SU-DHL-6 (cell line): ENCODE data around the gene CCL5.

ENCODE experiments used
- H2AFZ ChIP-seq: fragments of 200-600 bp; sonication (generic); 2 replicates; pipeline ENCODE4 v1.6.1; 2014; ENCODE audit warnings: low read depth, mild to moderate bottlenecking, moderate library complexity, mixed read lengths, antibody characterized with exemption, low read length; ENCODE audit not compliant: severe bottlenecking
- H3F3A ChIP-seq: fragments of 200-600 bp; shearing (Covaris generic); 2 replicates; pipeline ENCODE4 v1.6.0; 2016; ENCODE audit warnings: antibody characterized with exemption, mild to moderate bottlenecking; ENCODE audit not compliant: insufficient read depth
- H3K27ac ChIP-seq: fragments of 200-600 bp; sonication (generic); 2 replicates; pipeline ENCODE4 v1.5.1; 2016; ENCODE audit warnings: low read depth, mild to moderate bottlenecking, low read length, moderate library complexity, mixed read lengths
- H3K27me3 ChIP-seq: fragments of 200-600 bp; sonication (generic), shearing (Covaris generic); 2 replicates; pipeline ENCODE4 v1.6.0; 2014; ENCODE audit warnings: mild to moderate bottlenecking, low read length
- H3K36me3 ChIP-seq: fragments of 200-600 bp; sonication (generic); 2 replicates; pipeline ENCODE4 v1.6.1; 2014; ENCODE audit warnings: mild to moderate bottlenecking, low read length, mixed read lengths
- H3K4me2 ChIP-seq: fragments of 300-600, 200-600 bp; shearing (Covaris generic), sonication (generic); 2 replicates; pipeline ENCODE4 v1.6.0; 2014; ENCODE audit warnings: low read length, low read depth, mild to moderate bottlenecking; ENCODE audit not compliant: poor library complexity, severe bottlenecking
- H3K4me3 ChIP-seq: fragments of 200-600 bp; sonication (generic); 2 replicates; pipeline ENCODE4 v1.5.1; 2014; ENCODE audit warnings: antibody characterized with exemption, low read length, mild to moderate bottlenecking, mixed read lengths; ENCODE audit not compliant: insufficient read depth, poor library complexity, severe bottlenecking
- H3K79me2 ChIP-seq: fragments of 200-600 bp; sonication (generic); 2 replicates; pipeline ENCODE4 v1.6.1; 2014; ENCODE audit warnings: mild to moderate bottlenecking, low read length, moderate library complexity; ENCODE audit not compliant: insufficient read depth
- H3K9ac ChIP-seq: fragments of 200-600 bp; sonication (generic); 2 replicates; pipeline ENCODE4 v1.7.0; 2014; ENCODE audit warnings: mild to moderate bottlenecking, low read length
- H3K9me2 ChIP-seq: fragments of 200-600 bp; sonication (generic); replicated peaks from 2 replicates; pipeline ENCODE4 v1.6.1; 2014; ENCODE audit warnings: low read length; ENCODE audit not compliant: insufficient read depth
- H3K9me3 ChIP-seq: fragments of 200-600 bp; sonication (generic); 2 replicates; pipeline ENCODE4 v1.6.1; 2014; ENCODE audit warnings: low read length, mixed read lengths; ENCODE audit not compliant: insufficient read depth
- H4K20me1 ChIP-seq: fragments of 200-600 bp; sonication (generic); 2 replicates; pipeline ENCODE4 v1.6.1; 2014; ENCODE audit warnings: low read depth, mild to moderate bottlenecking, antibody characterized with exemption, low read length, moderate library complexity, mixed read lengths
- EZH2phosphoT487 ChIP-seq: fragments of 200-600 bp; sonication (generic), shearing (Covaris generic); conservative IDR thresholded peaks from 2 replicates; pipeline ENCODE4 v1.6.1; 2018; ENCODE audit warnings: mild to moderate bottlenecking, antibody characterized with exemption, low read length, moderate library complexity, mixed read lengths
- TF ChIP-seq, protein P1 (sequence below): fragments of 200-600 bp; sonication (generic); IDR thresholded peaks from one replicate; pipeline ENCODE4 v1.5.1; 2017; ENCODE audit warnings: antibody characterized with exemption, mild to moderate bottlenecking, low read length, moderate library complexity; ENCODE audit not compliant: insufficient read depth, poor library complexity, severe bottlenecking

Gene CCL5

DNA sequence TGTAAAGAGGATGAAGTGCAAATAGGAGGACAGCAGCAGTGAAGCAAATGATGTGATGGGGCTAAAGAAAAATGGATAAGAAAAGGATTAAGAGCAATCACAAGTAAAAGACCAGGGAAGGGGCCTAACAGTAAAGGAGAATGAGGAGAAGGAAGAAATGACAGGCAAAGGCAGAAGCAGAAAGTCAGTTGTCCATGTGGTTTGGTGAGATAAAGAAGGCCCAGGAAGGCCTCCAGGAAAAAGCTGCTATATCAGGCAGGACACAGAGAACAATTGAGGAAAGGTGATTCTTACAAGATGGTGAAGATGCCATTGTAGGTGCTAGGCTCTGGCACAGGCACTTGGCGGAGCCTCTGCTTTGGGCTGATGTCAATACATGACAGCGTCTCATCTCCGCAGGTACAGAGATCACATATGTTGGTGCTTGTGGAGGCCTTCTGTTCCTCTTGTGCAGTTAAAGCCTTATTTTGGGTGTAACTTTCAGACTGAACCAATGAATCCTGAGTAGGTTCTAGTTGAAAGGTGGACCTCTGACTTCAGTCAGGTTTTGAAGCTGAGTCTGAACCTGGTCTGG, 32.3 kb upstream of the CCL5 start:
- Histone ChIP-seq H3K36me3 (no peaks in the 10 kb centered on the region), H3K27ac (no peak overlapping the region), H3K9me3 (no peaks in the 10 kb centered on the region), H3K9me2 (no peaks in the 10 kb centered on the region), H3K4me2 (no peak overlapping the region), H3F3A (no peaks in the 10 kb centered on the region), H3K27me3 (no peaks in the 10 kb centered on the region), H3K79me2 (no peaks in the 10 kb centered on the region), H4K20me1 (no peaks in the 10 kb centered on the region), H3K4me3 (no peak overlapping the region), H3K9ac (no peak overlapping the region), H2AFZ (no peak overlapping the region)
- no peak for TF ChIP-seq EZH2phosphoT487
- TF ChIP-seq, protein P1, sequence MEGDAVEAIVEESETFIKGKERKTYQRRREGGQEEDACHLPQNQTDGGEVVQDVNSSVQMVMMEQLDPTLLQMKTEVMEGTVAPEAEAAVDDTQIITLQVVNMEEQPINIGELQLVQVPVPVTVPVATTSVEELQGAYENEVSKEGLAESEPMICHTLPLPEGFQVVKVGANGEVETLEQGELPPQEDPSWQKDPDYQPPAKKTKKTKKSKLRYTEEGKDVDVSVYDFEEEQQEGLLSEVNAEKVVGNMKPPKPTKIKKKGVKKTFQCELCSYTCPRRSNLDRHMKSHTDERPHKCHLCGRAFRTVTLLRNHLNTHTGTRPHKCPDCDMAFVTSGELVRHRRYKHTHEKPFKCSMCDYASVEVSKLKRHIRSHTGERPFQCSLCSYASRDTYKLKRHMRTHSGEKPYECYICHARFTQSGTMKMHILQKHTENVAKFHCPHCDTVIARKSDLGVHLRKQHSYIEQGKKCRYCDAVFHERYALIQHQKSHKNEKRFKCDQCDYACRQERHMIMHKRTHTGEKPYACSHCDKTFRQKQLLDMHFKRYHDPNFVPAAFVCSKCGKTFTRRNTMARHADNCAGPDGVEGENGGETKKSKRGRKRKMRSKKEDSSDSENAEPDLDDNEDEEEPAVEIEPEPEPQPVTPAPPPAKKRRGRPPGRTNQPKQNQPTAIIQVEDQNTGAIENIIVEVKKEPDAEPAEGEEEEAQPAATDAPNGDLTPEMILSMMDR = no peak

DNA sequence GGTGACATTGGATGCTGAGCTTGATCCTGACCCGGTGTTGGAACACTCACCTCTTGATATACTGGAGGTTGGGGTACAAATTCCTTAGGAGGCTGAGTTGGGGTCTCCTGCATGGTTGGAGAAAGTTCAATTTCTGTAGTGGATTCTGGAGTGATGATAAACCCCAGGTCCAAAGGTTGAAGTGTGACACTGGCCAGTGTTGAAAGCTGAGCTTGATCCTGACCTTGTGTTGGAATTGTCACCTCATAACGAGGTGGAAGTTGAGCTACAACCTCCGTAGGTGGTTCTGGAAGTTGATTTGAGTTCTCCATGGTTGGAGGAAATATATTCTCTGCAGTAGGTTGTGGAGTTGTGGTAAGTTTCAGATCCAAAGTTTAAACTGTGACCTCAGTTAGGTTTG, 29.2 kb upstream of the CCL5 start:
- H3K27ac ChIP-seq = no peak overlapping the region
- H4K20me1 ChIP-seq = no peaks in the 10 kb centered on the region
- no peak overlapping the region for H3K4me3 ChIP-seq
- H3K9me3 ChIP-seq = no peaks in the 10 kb centered on the region
- no peaks in the 10 kb centered on the region for H3K27me3 ChIP-seq
- no peak overlapping the region for H3K9ac ChIP-seq
- TF ChIP-seq, protein P1 = no peak
- TF ChIP-seq EZH2phosphoT487 = no peak
- H2AFZ ChIP-seq = no peak overlapping the region
- no peaks in the 10 kb centered on the region for H3K9me2 ChIP-seq
- H3K36me3 ChIP-seq = no peaks in the 10 kb centered on the region
- H3F3A ChIP-seq = no peaks in the 10 kb centered on the region
- H3K79me2 ChIP-seq = no peaks in the 10 kb centered on the region
- no peak overlapping the region for H3K4me2 ChIP-seq

DNA sequence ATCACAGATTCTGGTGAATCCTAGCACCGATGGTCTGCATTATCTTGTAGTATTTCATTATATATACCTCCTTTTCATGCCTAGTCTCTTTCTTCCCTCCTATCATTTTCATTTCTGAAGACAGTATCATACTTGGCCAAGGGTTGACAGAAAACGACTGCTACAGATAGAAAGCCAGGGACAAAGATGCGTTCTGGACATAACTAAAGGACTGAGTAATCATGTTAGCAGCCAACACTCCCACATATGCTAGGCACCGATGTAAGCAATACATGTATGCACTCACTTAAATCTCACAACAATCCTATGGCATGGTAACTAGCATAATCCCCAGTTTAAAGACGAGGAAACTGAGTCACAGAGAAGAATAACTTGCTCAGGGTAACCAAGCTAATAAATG, 27.5 kb upstream of the CCL5 start:
- H3K27ac ChIP-seq = no peak overlapping the region
- no peaks in the 10 kb centered on the region for H3K36me3 ChIP-seq
- H3K9ac ChIP-seq = no peak overlapping the region
- no peak overlapping the region for H3K4me2 ChIP-seq
- no peak overlapping the region for H2AFZ ChIP-seq
- H4K20me1 ChIP-seq = no peaks in the 10 kb centered on the region
- no peaks in the 10 kb centered on the region for H3K9me2 ChIP-seq
- H3F3A ChIP-seq = no peaks in the 10 kb centered on the region
- H3K79me2 ChIP-seq = no peaks in the 10 kb centered on the region
- H3K27me3 ChIP-seq = no peaks in the 10 kb centered on the region
- TF ChIP-seq EZH2phosphoT487 = no peak
- TF ChIP-seq, protein P1 = no peak
- no peaks in the 10 kb centered on the region for H3K9me3 ChIP-seq
- H3K4me3 ChIP-seq = no peak overlapping the region
